Neural progenitor cell (in vitro differentiated cells): ENCODE results near the gene ZNF486. TPM values are rescaled to one million over a fixed set of nuclear protein-coding genes. Genes with fewer than 3 reads are reported as not detected.
"Not testable (repeated sequence)": the region's sequence is repeated elsewhere in the genome, so short reads cannot be mapped to it uniquely, and the experiment has no call there.

ENCODE experiments used
- DNase-seq: peaks from one replicate; pipeline ENCODE4 v3.0.0-alpha.2; 2016; ENCODE audit warnings: low spot score
- H2AFZ ChIP-seq: fragments of 200-600 bp; sonication (generic); replicated peaks from 2 replicates; pipeline ENCODE4 v1.6.1; 2016; ENCODE audit warnings: antibody characterized with exemption
- H3F3A ChIP-seq: fragments of 200-600 bp; sonication (generic); 2 replicates; pipeline ENCODE4 v1.6.1; 2016; ENCODE audit warnings: antibody characterized with exemption, low read depth
- H3K27ac ChIP-seq: fragments of 200-600 bp; sonication (generic); 2 replicates; pipeline ENCODE4 v1.5.1; 2016; ENCODE audit warnings: mild to moderate bottlenecking
- H3K27me3 ChIP-seq: fragments of 200-600 bp; sonication (generic); 2 replicates; pipeline ENCODE4 v1.6.1; 2016; ENCODE audit warnings: mild to moderate bottlenecking, moderate library complexity
- H3K36me3 ChIP-seq: fragments of 200-600 bp; sonication (generic); 2 replicates; pipeline ENCODE4 v1.5.1; 2016
- H3K4me1 ChIP-seq: fragments of 200-600 bp; sonication (generic); 2 replicates; pipeline ENCODE4 v1.6.1; 2016; ENCODE audit warnings: mixed run types
- H3K4me2 ChIP-seq: fragments of 200-600 bp; sonication (generic); 2 replicates; pipeline ENCODE4 v1.6.1; 2016
- H3K4me3 ChIP-seq: fragments of 200-600 bp; sonication (generic); 2 replicates; pipeline ENCODE4 v1.5.1; 2016
- H3K79me2 ChIP-seq: fragments of 200-600 bp; sonication (generic); 2 replicates; pipeline ENCODE4 v1.6.1; 2016; ENCODE audit warnings: low read depth
- H3K9ac ChIP-seq: fragments of 200-600 bp; sonication (generic); 2 replicates; pipeline ENCODE4 v1.6.1; 2016
- H3K9me3 ChIP-seq: fragments of 200-600 bp; sonication (generic); 2 replicates; pipeline ENCODE4 v1.5.1; 2016; ENCODE audit warnings: low read depth
- H4K20me1 ChIP-seq: fragments of 200-600 bp; sonication (generic); 2 replicates; pipeline ENCODE4 v1.6.1; 2016; ENCODE audit warnings: low read depth
- H3K27ac Mint-ChIP-seq: 3 replicates; pipeline ENCODE4 v1.8.0; 2021; ENCODE audit warnings: mixed read lengths
- H3K27me3 Mint-ChIP-seq: 2 replicates; pipeline ENCODE4 v1.8.0; 2022; ENCODE audit warnings: low read depth, mild to moderate bottlenecking, inconsistent platforms, moderate library complexity, mixed read lengths; ENCODE audit not compliant: insufficient read depth
- H3K36me3 Mint-ChIP-seq: 3 replicates; pipeline ENCODE4 v1.8.0; 2021; ENCODE audit warnings: mixed read lengths
- H3K4me1 Mint-ChIP-seq: 3 replicates; pipeline ENCODE4 v1.8.0; 2021; ENCODE audit warnings: mixed read lengths
- H3K4me3 Mint-ChIP-seq: 3 replicates; pipeline ENCODE4 v1.8.0; 2021; ENCODE audit warnings: mild to moderate bottlenecking, moderate library complexity, mixed read lengths
- H3K9me3 Mint-ChIP-seq: 3 replicates; pipeline ENCODE4 v1.8.0; 2020; ENCODE audit warnings: mixed read lengths
- CTCF ChIP-seq: fragments of 200-600 bp; sonication (generic); IDR thresholded peaks from 2 replicates; pipeline ENCODE4 v1.5.1; 2017; ENCODE audit warnings: antibody characterized with exemption, mild to moderate bottlenecking
- EZH2 ChIP-seq: fragments of 200-600 bp; sonication (generic); IDR thresholded peaks from 2 replicates; pipeline ENCODE4 v1.6.1; 2017; ENCODE audit warnings: antibody characterized with exemption, mild to moderate bottlenecking, moderate library complexity
- EZH2phosphoT487 ChIP-seq: fragments of 200-600 bp; sonication (generic); IDR thresholded peaks from 2 replicates; pipeline ENCODE4 v1.6.1; 2017; ENCODE audit warnings: antibody characterized with exemption
- total RNA-seq: library from RNA; depleted of rRNA; stranded (reverse); fragments of >200 nt; gene quantifications from 2 replicates; pipeline ENCODE4 v1.2.3, GENCODE V29; 2015; ENCODE audit warnings: low replicate concordance

The ZNF486 gene
- total RNA-seq, 1 donor from 2014 or later = 26.9 TPM

GRCh38 chr19:20165971-20166592 lies 932 bp upstream of the ZNF486 start:
- no peaks in the 10 kb centered on the region for H3K27me3 ChIP-seq
- H3K27ac ChIP-seq = no peak overlapping the region
- no peak overlapping the region for H3K4me2 ChIP-seq
- Mint-ChIP-seq H3K27ac (no peak overlapping the region), H3K9me3 (peaks cover 49% of the 10 kb centered on the region), H3K4me1 (no peaks in the 10 kb centered on the region), H3K27me3 (peaks cover 7% of the 10 kb centered on the region), H3K36me3 (peaks cover 27% of the 10 kb centered on the region), H3K4me3 (no peak overlapping the region)
- H2AFZ ChIP-seq = no peak overlapping the region
- no peaks in the 10 kb centered on the region for H4K20me1 ChIP-seq
- peaks cover 11% of the 10 kb centered on the region for H3F3A ChIP-seq
- H3K9ac ChIP-seq = no peak overlapping the region
- H3K79me2 ChIP-seq = peaks cover 34% of the 10 kb centered on the region
- TF ChIP-seq CTCF (no peak), EZH2 (no peak), EZH2phosphoT487 (no peak)
- no peaks in the 10 kb centered on the region for H3K36me3 ChIP-seq
- no peaks in the 10 kb centered on the region for H3K4me1 ChIP-seq
- H3K9me3 ChIP-seq = no peaks in the 10 kb centered on the region
- no peak for DNase-seq
- H3K4me3 ChIP-seq = no peak overlapping the region

- H3K36me3 ChIP-seq = peaks cover 5% of the 10 kb centered on the region
- H4K20me1 ChIP-seq = no peaks in the 10 kb centered on the region
- TF ChIP-seq EZH2 (no peak), CTCF (no peak), EZH2phosphoT487 (no peak)
- DNase-seq = peak; percentile 22
- H3K4me3 ChIP-seq = peak overlapping the region; percentile 85
- Mint-ChIP-seq H3K27me3 (peaks cover 7% of the 10 kb centered on the region), H3K4me1 (no peaks in the 10 kb centered on the region), H3K9me3 (peaks cover 59% of the 10 kb centered on the region), H3K4me3 (peak overlapping the region; percentile 96), H3K27ac (peak overlapping the region; percentile 60), H3K36me3 (peaks cover 41% of the 10 kb centered on the region)
- no peaks in the 10 kb centered on the region for H3K9me3 ChIP-seq
- H3K27ac ChIP-seq = peak overlapping the region; percentile 91
- H3K4me2 ChIP-seq = peak overlapping the region; percentile 89
- no peaks in the 10 kb centered on the region for H3K27me3 ChIP-seq
- H3K79me2 ChIP-seq = peaks cover 50% of the 10 kb centered on the region
- no peaks in the 10 kb centered on the region for H3K4me1 ChIP-seq
- H3F3A ChIP-seq = peaks cover 11% of the 10 kb centered on the region
- H2AFZ ChIP-seq = peak overlapping the region; percentile 77
- H3K9ac ChIP-seq = peak overlapping the region; percentile 75
Measured at GRCh38 chr19:20167651-20168122, 673 bp downstream of the ZNF486 start.

GRCh38 chr19:20171285-20171684 lies 4.3 kb downstream of the ZNF486 start:
- no peak overlapping the region for H2AFZ ChIP-seq
- peaks cover 57% of the 10 kb centered on the region for H3K9me3 Mint-ChIP-seq
- no peak overlapping the region for H3K9ac ChIP-seq
- H3K4me3 ChIP-seq = no peak overlapping the region
- peaks cover 7% of the 10 kb centered on the region for H3K27me3 Mint-ChIP-seq
- no peak overlapping the region for H3K27ac ChIP-seq
- no peaks in the 10 kb centered on the region for H4K20me1 ChIP-seq
- no peak overlapping the region for H3K4me3 Mint-ChIP-seq
- H3K27ac Mint-ChIP-seq = no peak overlapping the region
- H3F3A ChIP-seq = peaks cover 11% of the 10 kb centered on the region
- peaks cover 14% of the 10 kb centered on the region for H3K36me3 ChIP-seq
- TF ChIP-seq CTCF (no peak), EZH2phosphoT487 (no peak), EZH2 (no peak)
- DNase-seq = no peak
- no peaks in the 10 kb centered on the region for H3K9me3 ChIP-seq
- H3K4me2 ChIP-seq = no peak overlapping the region
- no peaks in the 10 kb centered on the region for H3K4me1 ChIP-seq
- H3K27me3 ChIP-seq = no peaks in the 10 kb centered on the region
- H3K79me2 ChIP-seq = peaks cover 78% of the 10 kb centered on the region
- no peaks in the 10 kb centered on the region for H3K4me1 Mint-ChIP-seq
- peaks cover 54% of the 10 kb centered on the region for H3K36me3 Mint-ChIP-seq

- not testable (repeated sequence) for H3K4me3 Mint-ChIP-seq, H3K27ac Mint-ChIP-seq, H3K4me3 ChIP-seq, H3K27me3 ChIP-seq, H3K4me2 ChIP-seq, H3K27ac ChIP-seq, DNase-seq, H3K9ac ChIP-seq, H3K4me1 Mint-ChIP-seq, H3K27me3 Mint-ChIP-seq, H3F3A ChIP-seq, H3K9me3 ChIP-seq, H4K20me1 ChIP-seq, H3K4me1 ChIP-seq, H2AFZ ChIP-seq
- peaks cover 84% of the 10 kb centered on the region for H3K79me2 ChIP-seq
- peaks cover 62% of the 10 kb centered on the region for H3K9me3 Mint-ChIP-seq
- H3K36me3 ChIP-seq = peaks cover 14% of the 10 kb centered on the region
- peaks cover 57% of the 10 kb centered on the region for H3K36me3 Mint-ChIP-seq
Measured at GRCh38 chr19:20175848-20176247, 8.8 kb downstream of the ZNF486 start.

- H3K4me3 ChIP-seq, H2AFZ ChIP-seq, H3K36me3 ChIP-seq, H3K4me2 ChIP-seq, H4K20me1 ChIP-seq, H3K4me3 Mint-ChIP-seq, H3K27ac Mint-ChIP-seq, H3K4me1 Mint-ChIP-seq, H3K4me1 ChIP-seq, H3K27ac ChIP-seq, H3K27me3 ChIP-seq, H3K9me3 ChIP-seq, DNase-seq, H3F3A ChIP-seq, H3K27me3 Mint-ChIP-seq, H3K9ac ChIP-seq: not testable (repeated sequence)
- H3K36me3 Mint-ChIP-seq = peaks cover 37% of the 10 kb centered on the region
- peaks cover 41% of the 10 kb centered on the region for H3K9me3 Mint-ChIP-seq
- peaks cover 56% of the 10 kb centered on the region for H3K79me2 ChIP-seq
Measured at GRCh38 chr19:20179956-20180355, 12.9 kb downstream of the ZNF486 start.
